ENCODE data around the gene TCF25.

GRCh38 chr16:89921131-89921701 lies 47.8 kb downstream of the TCF25 start:
- TF ChIP-seq POLR2A (IDR thresholded peaks at IDR 0.05), result no peak
- TF ChIP-seq, protein P1, sequence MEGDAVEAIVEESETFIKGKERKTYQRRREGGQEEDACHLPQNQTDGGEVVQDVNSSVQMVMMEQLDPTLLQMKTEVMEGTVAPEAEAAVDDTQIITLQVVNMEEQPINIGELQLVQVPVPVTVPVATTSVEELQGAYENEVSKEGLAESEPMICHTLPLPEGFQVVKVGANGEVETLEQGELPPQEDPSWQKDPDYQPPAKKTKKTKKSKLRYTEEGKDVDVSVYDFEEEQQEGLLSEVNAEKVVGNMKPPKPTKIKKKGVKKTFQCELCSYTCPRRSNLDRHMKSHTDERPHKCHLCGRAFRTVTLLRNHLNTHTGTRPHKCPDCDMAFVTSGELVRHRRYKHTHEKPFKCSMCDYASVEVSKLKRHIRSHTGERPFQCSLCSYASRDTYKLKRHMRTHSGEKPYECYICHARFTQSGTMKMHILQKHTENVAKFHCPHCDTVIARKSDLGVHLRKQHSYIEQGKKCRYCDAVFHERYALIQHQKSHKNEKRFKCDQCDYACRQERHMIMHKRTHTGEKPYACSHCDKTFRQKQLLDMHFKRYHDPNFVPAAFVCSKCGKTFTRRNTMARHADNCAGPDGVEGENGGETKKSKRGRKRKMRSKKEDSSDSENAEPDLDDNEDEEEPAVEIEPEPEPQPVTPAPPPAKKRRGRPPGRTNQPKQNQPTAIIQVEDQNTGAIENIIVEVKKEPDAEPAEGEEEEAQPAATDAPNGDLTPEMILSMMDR (IDR thresholded peaks at IDR 0.05), result no peak
